ENCODE data around the gene MRAP.

The MRAP gene

DNA sequence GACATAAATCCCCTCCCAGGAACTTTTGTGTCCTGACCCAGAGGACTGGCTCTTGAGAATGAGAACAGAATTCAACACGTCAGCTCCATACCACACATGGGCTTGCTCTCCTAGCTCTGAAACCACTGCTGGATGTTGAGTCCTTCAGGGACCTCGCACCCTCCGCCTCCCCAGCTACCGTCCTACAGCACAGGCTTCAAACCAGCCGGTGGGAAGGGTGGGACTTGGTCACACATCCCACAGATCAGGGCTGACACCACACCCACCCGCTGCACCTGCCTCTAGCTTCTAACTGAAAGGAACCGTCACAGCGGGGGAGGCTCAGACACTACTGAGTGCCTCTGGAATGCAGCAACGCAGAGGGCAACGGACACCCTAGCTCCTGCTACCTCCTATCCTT, 24.0 kb downstream of the MRAP start:
- no peaks in the 10 kb centered on the region for H3K27me3 ChIP-seq (ENCODE audit: insufficient read depth, poor library complexity, severe bottlenecking)
- no peak for TF ChIP-seq POLR2AphosphoS5 (IDR thresholded peaks at IDR 0.05; ENCODE audit: low read depth)
- TF ChIP-seq GABPA (IDR thresholded peaks at IDR 0.05; ENCODE audit: low read depth) = no peak
- no peak for DNase-seq (ENCODE audit: low read depth in 1 of 2, low spot score in 1 of 2)
- no peak overlapping the region for H3K27ac ChIP-seq (replicated peaks)
- H3K4me3 ChIP-seq (replicated peaks; ENCODE audit: insufficient read depth, low read length) = no peak overlapping the region

DNA sequence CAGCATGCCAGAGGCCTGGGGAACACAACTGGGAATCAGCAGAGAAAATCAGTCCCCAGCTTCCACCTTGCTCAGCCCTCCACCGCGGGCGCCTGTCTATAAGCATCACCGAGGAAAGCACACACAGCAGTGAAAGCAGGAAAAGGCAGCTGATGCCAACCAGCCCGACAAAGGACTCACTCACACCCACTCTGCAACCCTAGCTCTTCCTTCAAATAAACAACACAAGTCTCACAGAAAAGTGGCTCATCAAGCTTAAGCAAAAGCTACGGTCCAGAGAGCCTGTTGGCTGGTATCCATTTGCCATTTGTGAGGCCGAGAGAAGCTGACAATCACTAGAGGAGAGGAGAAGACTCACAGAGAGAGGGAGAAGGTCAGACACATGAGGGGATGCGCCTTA, 27.1 kb downstream of the MRAP start:
- no peak overlapping the region for H3K27ac ChIP-seq (replicated peaks)
- H3K4me3 ChIP-seq (replicated peaks; ENCODE audit: insufficient read depth, low read length) = no peak overlapping the region
- DNase-seq (ENCODE audit: low read depth in 1 of 2, low spot score in 1 of 2) = no peak
- no peak for TF ChIP-seq SPI1 (IDR thresholded peaks at IDR 0.05; ENCODE audit: borderline replicate concordance, low read depth)
- TF ChIP-seq POLR2AphosphoS5 (IDR thresholded peaks at IDR 0.05; ENCODE audit: low read depth) = no peak
- TF ChIP-seq, protein P1, sequence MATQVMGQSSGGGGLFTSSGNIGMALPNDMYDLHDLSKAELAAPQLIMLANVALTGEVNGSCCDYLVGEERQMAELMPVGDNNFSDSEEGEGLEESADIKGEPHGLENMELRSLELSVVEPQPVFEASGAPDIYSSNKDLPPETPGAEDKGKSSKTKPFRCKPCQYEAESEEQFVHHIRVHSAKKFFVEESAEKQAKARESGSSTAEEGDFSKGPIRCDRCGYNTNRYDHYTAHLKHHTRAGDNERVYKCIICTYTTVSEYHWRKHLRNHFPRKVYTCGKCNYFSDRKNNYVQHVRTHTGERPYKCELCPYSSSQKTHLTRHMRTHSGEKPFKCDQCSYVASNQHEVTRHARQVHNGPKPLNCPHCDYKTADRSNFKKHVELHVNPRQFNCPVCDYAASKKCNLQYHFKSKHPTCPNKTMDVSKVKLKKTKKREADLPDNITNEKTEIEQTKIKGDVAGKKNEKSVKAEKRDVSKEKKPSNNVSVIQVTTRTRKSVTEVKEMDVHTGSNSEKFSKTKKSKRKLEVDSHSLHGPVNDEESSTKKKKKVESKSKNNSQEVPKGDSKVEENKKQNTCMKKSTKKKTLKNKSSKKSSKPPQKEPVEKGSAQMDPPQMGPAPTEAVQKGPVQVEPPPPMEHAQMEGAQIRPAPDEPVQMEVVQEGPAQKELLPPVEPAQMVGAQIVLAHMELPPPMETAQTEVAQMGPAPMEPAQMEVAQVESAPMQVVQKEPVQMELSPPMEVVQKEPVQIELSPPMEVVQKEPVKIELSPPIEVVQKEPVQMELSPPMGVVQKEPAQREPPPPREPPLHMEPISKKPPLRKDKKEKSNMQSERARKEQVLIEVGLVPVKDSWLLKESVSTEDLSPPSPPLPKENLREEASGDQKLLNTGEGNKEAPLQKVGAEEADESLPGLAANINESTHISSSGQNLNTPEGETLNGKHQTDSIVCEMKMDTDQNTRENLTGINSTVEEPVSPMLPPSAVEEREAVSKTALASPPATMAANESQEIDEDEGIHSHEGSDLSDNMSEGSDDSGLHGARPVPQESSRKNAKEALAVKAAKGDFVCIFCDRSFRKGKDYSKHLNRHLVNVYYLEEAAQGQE (IDR thresholded peaks at IDR 0.05; ENCODE audit: insufficient replicate concordance, low read depth) = no peak
- no peak for TF ChIP-seq GABPA (IDR thresholded peaks at IDR 0.05; ENCODE audit: low read depth)
- TF ChIP-seq, protein P2, sequence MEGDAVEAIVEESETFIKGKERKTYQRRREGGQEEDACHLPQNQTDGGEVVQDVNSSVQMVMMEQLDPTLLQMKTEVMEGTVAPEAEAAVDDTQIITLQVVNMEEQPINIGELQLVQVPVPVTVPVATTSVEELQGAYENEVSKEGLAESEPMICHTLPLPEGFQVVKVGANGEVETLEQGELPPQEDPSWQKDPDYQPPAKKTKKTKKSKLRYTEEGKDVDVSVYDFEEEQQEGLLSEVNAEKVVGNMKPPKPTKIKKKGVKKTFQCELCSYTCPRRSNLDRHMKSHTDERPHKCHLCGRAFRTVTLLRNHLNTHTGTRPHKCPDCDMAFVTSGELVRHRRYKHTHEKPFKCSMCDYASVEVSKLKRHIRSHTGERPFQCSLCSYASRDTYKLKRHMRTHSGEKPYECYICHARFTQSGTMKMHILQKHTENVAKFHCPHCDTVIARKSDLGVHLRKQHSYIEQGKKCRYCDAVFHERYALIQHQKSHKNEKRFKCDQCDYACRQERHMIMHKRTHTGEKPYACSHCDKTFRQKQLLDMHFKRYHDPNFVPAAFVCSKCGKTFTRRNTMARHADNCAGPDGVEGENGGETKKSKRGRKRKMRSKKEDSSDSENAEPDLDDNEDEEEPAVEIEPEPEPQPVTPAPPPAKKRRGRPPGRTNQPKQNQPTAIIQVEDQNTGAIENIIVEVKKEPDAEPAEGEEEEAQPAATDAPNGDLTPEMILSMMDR (IDR thresholded peaks at IDR 0.05; ENCODE audit: insufficient read depth, low read length) = no peak
- no peaks in the 10 kb centered on the region for H3K27me3 ChIP-seq (ENCODE audit: insufficient read depth, poor library complexity, severe bottlenecking)

DNA sequence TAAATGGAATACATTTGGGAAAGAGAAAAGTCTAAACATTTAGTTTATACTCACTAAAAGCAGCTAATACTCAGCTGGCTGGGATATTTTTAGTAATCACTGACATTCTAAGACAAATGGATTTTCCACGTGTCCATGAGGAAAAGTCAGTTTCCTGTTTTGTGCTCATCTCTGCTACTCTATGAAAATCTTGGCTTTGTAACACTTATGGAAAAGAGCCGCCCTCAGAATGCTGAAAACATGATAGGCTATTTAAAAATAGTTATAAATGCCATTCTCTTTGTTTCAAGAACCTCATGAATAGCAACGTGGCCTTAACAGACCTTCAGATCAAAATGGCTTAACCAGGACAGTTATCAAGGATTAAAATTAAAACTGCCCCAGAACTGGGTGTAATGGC, 29.9 kb downstream of the MRAP start:
- TF ChIP-seq SPI1 (IDR thresholded peaks at IDR 0.05; ENCODE audit: borderline replicate concordance, low read depth) = no peak
- TF ChIP-seq, protein P1 (IDR thresholded peaks at IDR 0.05; ENCODE audit: insufficient replicate concordance, low read depth) = no peak
- TF ChIP-seq, protein P2 (IDR thresholded peaks at IDR 0.05; ENCODE audit: insufficient read depth, low read length) = no peak
- no peaks in the 10 kb centered on the region for H3K27me3 ChIP-seq (ENCODE audit: insufficient read depth, poor library complexity, severe bottlenecking)
- no peak for DNase-seq (ENCODE audit: low read depth in 1 of 2, low spot score in 1 of 2)
- H3K4me3 ChIP-seq (replicated peaks; ENCODE audit: insufficient read depth, low read length) = no peak overlapping the region
- no peak overlapping the region for H3K27ac ChIP-seq (replicated peaks)

DNA sequence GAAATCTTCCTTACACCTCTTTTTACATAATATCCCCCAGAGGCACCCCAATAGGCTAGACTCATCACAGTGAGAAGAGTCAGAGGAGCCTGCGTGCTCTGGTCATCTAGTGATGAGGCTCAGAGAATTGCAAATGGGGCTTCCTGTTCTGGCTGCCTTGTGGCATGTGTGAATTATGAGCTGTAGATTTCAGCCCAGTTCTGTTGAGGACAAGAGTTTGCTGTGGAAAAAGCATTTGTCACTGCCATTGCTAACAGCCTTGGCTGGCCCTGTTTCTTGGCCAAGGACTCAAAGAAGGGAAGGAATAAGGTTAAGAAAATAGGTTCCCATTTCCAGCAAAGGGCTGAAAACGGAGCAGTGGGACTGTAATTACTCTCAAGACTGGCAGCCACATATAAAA, 30.7 kb downstream of the MRAP start:
- TF ChIP-seq SPI1 (IDR thresholded peaks at IDR 0.05; ENCODE audit: borderline replicate concordance, low read depth) (no peak), POLR2AphosphoS5 (IDR thresholded peaks at IDR 0.05; ENCODE audit: low read depth) (no peak), GABPA (IDR thresholded peaks at IDR 0.05; ENCODE audit: low read depth) (no peak)
- TF ChIP-seq, protein P1 (IDR thresholded peaks at IDR 0.05; ENCODE audit: insufficient replicate concordance, low read depth) = no peak
- TF ChIP-seq, protein P2 (IDR thresholded peaks at IDR 0.05; ENCODE audit: insufficient read depth, low read length) = no peak
- Histone ChIP-seq H3K4me3 (replicated peaks; ENCODE audit: insufficient read depth, low read length) (no peak overlapping the region), H3K27ac (replicated peaks) (no peak overlapping the region), H3K27me3 (ENCODE audit: insufficient read depth, poor library complexity, severe bottlenecking) (no peaks in the 10 kb centered on the region)
- no peak for DNase-seq (ENCODE audit: low read depth in 1 of 2, low spot score in 1 of 2)

Data from HL-60 (cell line).